OCI-LY7 (cell line): ENCODE results near the gene TFF2. TPM values are rescaled to one million over a fixed set of nuclear protein-coding genes. Genes with fewer than 3 reads are reported as not detected.

ENCODE experiments used
- BruUV-seq: library from RNA; stranded (reverse); fragments of 400-500 nt; replicated peaks from 2 replicates; lab custom pipeline; 2021; lab: Mats Ljungman, UMichigan
- CTCF ChIA-PET: fragments of 300-600 bp; sonication (Branson Sonifier 250); formaldehyde crosslinking; loops from one replicate; lab custom pipeline; 2022; ENCODE audit warnings: antibody characterized with exemption; ENCODE audit not compliant: unreplicated experiment; lab: Charles Lee
- POLR2A ChIA-PET: fragments of 300-600 bp; sonication (Branson Sonifier 250); formaldehyde crosslinking; loops from one replicate; lab custom pipeline; 2022; ENCODE audit warnings: antibody characterized with exemption; lab: Charles Lee
- DNase-seq: peaks from one replicate; pipeline ENCODE4 v3.0.0-alpha.2; 2015; ENCODE audit warnings: low spot score
- H2AFZ ChIP-seq: fragments of 200-600 bp; sonication (generic), shearing (Covaris generic); 2 replicates; pipeline ENCODE4 v1.6.1; 2014; ENCODE audit warnings: mild to moderate bottlenecking, antibody characterized with exemption, low read length, moderate library complexity
- H3K27ac ChIP-seq: fragments of 200-600 bp; sonication (generic); 2 replicates; pipeline ENCODE4 v1.5.1; 2014; ENCODE audit warnings: mixed run types, low read depth, mild to moderate bottlenecking, moderate library complexity, low read length, inconsistent platforms; ENCODE audit not compliant: poor library complexity, severe bottlenecking
- H3K36me3 ChIP-seq: fragments of 200-600 bp; sonication (generic); 2 replicates; pipeline ENCODE4 v1.6.1; 2014; ENCODE audit warnings: mild to moderate bottlenecking, antibody characterized with exemption, low read length, moderate library complexity, mixed read lengths; ENCODE audit not compliant: insufficient read depth
- H3K4me1 ChIP-seq: fragments of 200-600 bp; sonication (generic); 2 replicates; pipeline ENCODE4 v1.5.1; 2014; ENCODE audit warnings: mild to moderate bottlenecking, low read length; ENCODE audit not compliant: insufficient read depth, poor library complexity, severe bottlenecking
- H3K4me2 ChIP-seq: fragments of 200-600 bp; sonication (generic); 2 replicates; pipeline ENCODE4 v1.6.1; 2014; ENCODE audit warnings: mild to moderate bottlenecking, low read length
- H3K4me3 ChIP-seq: fragments of 200-600 bp; sonication (generic); 2 replicates; pipeline ENCODE4 v1.5.1; 2014; ENCODE audit warnings: mild to moderate bottlenecking, low read depth, low read length; ENCODE audit not compliant: poor library complexity, severe bottlenecking
- H3K79me2 ChIP-seq: fragments of 200-600 bp; sonication (generic); 2 replicates; pipeline ENCODE4 v1.6.1; 2016; ENCODE audit warnings: low read depth, mild to moderate bottlenecking, low read length, moderate library complexity, mixed read lengths; ENCODE audit not compliant: insufficient read depth
- H3K9me2 ChIP-seq: fragments of 200-600 bp; sonication (generic); 2 replicates; pipeline ENCODE4 v1.6.1; 2016; ENCODE audit warnings: mild to moderate bottlenecking, low read length, mixed read lengths; ENCODE audit not compliant: insufficient read depth
- H3K9me3 ChIP-seq: fragments of 200-600 bp; sonication (generic); 2 replicates; pipeline ENCODE4 v1.6.1; 2014; ENCODE audit warnings: mild to moderate bottlenecking, mixed run types, low read length, mixed read lengths
- H4K20me1 ChIP-seq: fragments of 200-600 bp; sonication (generic); 2 replicates; pipeline ENCODE4 v1.6.1; 2014; ENCODE audit warnings: mild to moderate bottlenecking, antibody characterized with exemption, low read length, moderate library complexity, mixed read lengths; ENCODE audit not compliant: insufficient read depth
- EZH2phosphoT487 ChIP-seq: fragments of 200-600 bp; sonication (generic); IDR thresholded peaks from 2 replicates; pipeline ENCODE4 v1.6.1; 2018; ENCODE audit warnings: low read depth, borderline replicate concordance, mild to moderate bottlenecking, mixed run types, antibody characterized with exemption, low read length, moderate library complexity, mixed read lengths
- intact Hi-C: fragments of 100-400 bp; cut with micrococcal nuclease; formaldehyde crosslinking; loops from one replicate; pipeline ENCODE4 v1.10.0; 2022; ENCODE audit not compliant: unreplicated experiment
- total RNA-seq, 2 experiments: library from RNA; depleted of rRNA in 1 of 2; stranded (reverse); fragments of >200 nt in 1 of 2; shearing (Covaris generic) in 1 of 2; gene quantifications; 2 replicates each; pipeline ENCODE4 v1.2.3, GENCODE V29; 2014 to 2022
- TF ChIP-seq, protein P1 (sequence below): fragments of 200-600 bp; sonication (generic); conservative IDR thresholded peaks from 2 replicates; pipeline ENCODE4 v1.5.1; 2014; ENCODE audit warnings: mild to moderate bottlenecking, antibody characterized with exemption, low read length, moderate library complexity, mixed read lengths

TFF2 gene
- total RNA-seq, 2 experiments from 2014 or later = not detected

DNA sequence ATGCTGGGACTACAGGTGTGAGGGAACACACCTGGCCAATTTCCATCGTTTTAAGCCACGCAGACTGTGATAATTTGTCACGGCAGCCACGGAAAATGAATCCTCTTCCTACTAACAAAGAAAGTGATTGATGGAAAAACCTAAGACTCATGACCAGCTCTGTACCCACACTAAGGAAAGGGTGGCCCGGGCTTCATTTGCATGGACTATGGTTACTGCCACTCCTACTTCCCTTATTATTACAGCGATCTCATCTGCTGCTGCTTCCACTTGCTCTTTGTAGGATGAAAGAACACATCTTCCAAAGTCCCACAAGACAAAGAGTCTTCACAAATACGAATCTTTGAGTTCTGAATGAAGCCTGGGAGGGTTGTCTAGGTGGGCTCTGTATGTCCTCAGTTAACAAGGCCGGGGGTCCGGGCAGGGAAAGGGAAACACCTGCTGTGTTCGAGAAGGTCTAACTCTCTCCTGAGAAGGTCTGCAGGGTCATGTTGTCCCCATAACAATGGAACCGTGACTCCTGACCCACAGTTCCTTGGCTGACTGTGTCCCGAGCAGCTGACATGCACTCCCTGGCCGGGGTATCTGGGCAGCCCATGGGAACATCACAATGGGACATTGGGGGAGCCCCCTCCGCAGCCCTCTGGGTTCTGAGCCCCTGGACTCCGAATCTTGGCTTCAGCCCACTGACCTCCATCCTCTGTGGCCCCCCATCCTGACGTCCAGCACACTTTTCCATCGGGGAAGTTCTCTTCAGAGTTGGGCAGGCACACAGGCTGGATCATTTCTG, 28.8 kb upstream of the TFF2 start:
- no peaks in the 10 kb centered on the region for H3K9me2 ChIP-seq
- no peak overlapping the region for H3K27ac ChIP-seq
- POLR2A ChIA-PET = interaction anchor here (1.0 kb wide), 1 partner anchor 157 kb away, joined by 3 read pairs; no protein-coding TSS in a partner anchor
- H3K79me2 ChIP-seq = no peaks in the 10 kb centered on the region
- peaks cover 11% of the 10 kb centered on the region for H3K4me1 ChIP-seq
- intact Hi-C loops = loop anchor here (2.0 to 5.0 kb wide), 2 partner anchors 68 to 71 kb away; no protein-coding TSS in a partner anchor
- no TSS peak for BruUV-seq
- peaks cover 11% of the 10 kb centered on the region; the same call in 1 of the 2 replicates for H3K9me3 ChIP-seq
- no peak overlapping the region for H3K4me3 ChIP-seq
- no peak overlapping the region; the same call in 1 of the 2 replicates for H3K4me2 ChIP-seq
- CTCF ChIA-PET = no interaction called here
- DNase-seq = peak; percentile 29
- no peak for TF ChIP-seq EZH2phosphoT487
- TF ChIP-seq, protein P1, sequence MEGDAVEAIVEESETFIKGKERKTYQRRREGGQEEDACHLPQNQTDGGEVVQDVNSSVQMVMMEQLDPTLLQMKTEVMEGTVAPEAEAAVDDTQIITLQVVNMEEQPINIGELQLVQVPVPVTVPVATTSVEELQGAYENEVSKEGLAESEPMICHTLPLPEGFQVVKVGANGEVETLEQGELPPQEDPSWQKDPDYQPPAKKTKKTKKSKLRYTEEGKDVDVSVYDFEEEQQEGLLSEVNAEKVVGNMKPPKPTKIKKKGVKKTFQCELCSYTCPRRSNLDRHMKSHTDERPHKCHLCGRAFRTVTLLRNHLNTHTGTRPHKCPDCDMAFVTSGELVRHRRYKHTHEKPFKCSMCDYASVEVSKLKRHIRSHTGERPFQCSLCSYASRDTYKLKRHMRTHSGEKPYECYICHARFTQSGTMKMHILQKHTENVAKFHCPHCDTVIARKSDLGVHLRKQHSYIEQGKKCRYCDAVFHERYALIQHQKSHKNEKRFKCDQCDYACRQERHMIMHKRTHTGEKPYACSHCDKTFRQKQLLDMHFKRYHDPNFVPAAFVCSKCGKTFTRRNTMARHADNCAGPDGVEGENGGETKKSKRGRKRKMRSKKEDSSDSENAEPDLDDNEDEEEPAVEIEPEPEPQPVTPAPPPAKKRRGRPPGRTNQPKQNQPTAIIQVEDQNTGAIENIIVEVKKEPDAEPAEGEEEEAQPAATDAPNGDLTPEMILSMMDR = no peak
- H2AFZ ChIP-seq = no peak overlapping the region
- H4K20me1 ChIP-seq = no peaks in the 10 kb centered on the region
- no peaks in the 10 kb centered on the region for H3K36me3 ChIP-seq

DNA sequence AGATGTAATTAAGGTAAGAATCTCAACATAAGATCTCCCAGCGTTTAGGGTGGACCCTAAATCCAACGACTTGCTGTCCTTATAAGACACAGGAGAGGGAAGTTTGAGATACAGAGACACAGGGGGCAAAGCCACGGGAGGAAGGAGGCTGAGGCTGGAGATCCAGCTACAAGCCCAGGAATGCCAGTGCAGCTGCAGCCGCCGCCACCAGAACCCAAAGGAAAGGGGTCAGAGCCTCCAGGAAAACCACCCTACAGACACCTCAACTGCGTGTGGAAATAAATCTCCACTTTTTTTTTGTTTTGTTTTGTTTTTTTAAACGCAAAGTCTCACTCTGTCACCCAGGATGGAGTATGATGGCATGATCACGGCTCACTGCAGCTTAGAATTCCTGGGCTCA, 27.6 kb upstream of the TFF2 start:
- Histone ChIP-seq H3K9me2 (no peaks in the 10 kb centered on the region), H4K20me1 (no peaks in the 10 kb centered on the region), H3K4me3 (no peak overlapping the region), H3K4me1 (peaks cover 6% of the 10 kb centered on the region), H3K27ac (no peak overlapping the region), H2AFZ (no peak overlapping the region), H3K79me2 (no peaks in the 10 kb centered on the region), H3K9me3 (peaks cover 11% of the 10 kb centered on the region; the same call in 1 of the 2 replicates), H3K4me2 (no peak overlapping the region), H3K36me3 (no peaks in the 10 kb centered on the region)
- ChIA-PET POLR2A (no interaction called here), CTCF (no interaction called here)
- intact Hi-C loops = no loop called here
- no TSS peak for BruUV-seq
- DNase-seq = no peak
- TF ChIP-seq, protein P1 = no peak
- no peak for TF ChIP-seq EZH2phosphoT487

DNA sequence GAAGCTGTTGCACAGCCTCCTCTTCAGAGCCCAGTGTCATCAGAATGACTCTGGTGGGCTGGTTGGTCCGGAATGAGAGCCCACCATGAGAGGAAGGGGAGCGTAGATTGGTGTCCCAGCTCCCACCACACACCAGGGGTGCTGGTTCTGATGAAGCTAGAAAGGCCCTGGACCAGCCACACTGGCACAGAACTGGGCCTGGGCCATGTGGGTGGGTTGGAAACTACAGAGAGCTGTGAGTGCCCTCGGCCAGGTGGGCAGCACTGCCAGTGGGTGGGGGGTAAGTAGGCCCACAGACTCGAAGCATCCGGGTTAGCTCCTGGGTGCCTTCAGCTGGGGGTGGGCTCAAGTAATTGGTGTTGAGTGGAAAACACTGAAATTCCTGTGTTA, 27.2 kb upstream of the TFF2 start:
- Histone ChIP-seq H2AFZ (no peak overlapping the region), H3K4me2 (no peak overlapping the region), H3K79me2 (no peaks in the 10 kb centered on the region), H4K20me1 (no peaks in the 10 kb centered on the region), H3K4me1 (peaks cover 6% of the 10 kb centered on the region), H3K27ac (no peak overlapping the region), H3K9me3 (peaks cover 11% of the 10 kb centered on the region; the same call in 1 of the 2 replicates), H3K4me3 (no peak overlapping the region), H3K9me2 (no peaks in the 10 kb centered on the region), H3K36me3 (no peaks in the 10 kb centered on the region)
- DNase-seq = no peak
- no TSS peak for BruUV-seq
- POLR2A ChIA-PET = no interaction called here
- intact Hi-C loops = no loop called here
- TF ChIP-seq EZH2phosphoT487 = no peak
- TF ChIP-seq, protein P1 = no peak
- CTCF ChIA-PET = no interaction called here
